HCT116 (cell line): Measurements from ENCODE around the gene ZNF91. TPM values are rescaled to one million over a fixed set of nuclear protein-coding genes. Genes with fewer than 3 reads are reported as not detected.
"Not testable (repeated sequence)": the region's sequence is repeated elsewhere in the genome, so short reads cannot be mapped to it uniquely, and the experiment has no call there.

ENCODE experiments used
- ATAC-seq: fragments of 200-7000 bp; cut with Tn5 transposase; 2 replicates; pipeline ENCODE4 v1.9.1; 2020; ENCODE audit warnings: mild to moderate bottlenecking, moderate library complexity
- BruUV-seq: library from RNA; stranded (reverse); fragments of 400-500 nt; replicated peaks from 2 replicates; lab custom pipeline; 2021; lab: Mats Ljungman, UMichigan
- CTCF ChIA-PET: fragments of 300-600 bp; sonication (Branson Sonifier 250); formaldehyde crosslinking; loops from one replicate; lab custom pipeline; 2021; ENCODE audit warnings: antibody characterized with exemption; lab: Charles Lee
- POLR2A ChIA-PET: fragments of 300-600, 350-600 bp; sonication (Branson Sonifier 250); formaldehyde crosslinking; loops from one replicate; lab custom pipeline; 2021; ENCODE audit warnings: antibody characterized with exemption; lab: Charles Lee
- RAD21 ChIA-PET, 2 experiments: fragments of 300-600 bp; sonication (Branson Sonifier 250); formaldehyde crosslinking; loops; one replicate each; lab custom pipeline; 2023; ENCODE audit warnings: low total read pairs in 2 of 2; ENCODE audit not compliant: uncharacterized antibody in 2 of 2, unreplicated experiment in 2 of 2, low non-redundant PET in 1 of 2; lab: Charles Lee
- DNase-seq: peaks from one replicate; pipeline ENCODE4 v3.0.0-alpha.2; 2010; ENCODE audit warnings: low read depth, low spot score
- H2AFZ ChIP-seq: fragments of 200-600 bp; shearing (Covaris generic), sonication (generic); 2 replicates; pipeline ENCODE4 v1.6.1; 2017; ENCODE audit warnings: low read depth, mixed run types, mixed read lengths, antibody characterized with exemption, low read length; ENCODE audit not compliant: poor library complexity, severe bottlenecking
- H3K27ac ChIP-seq: 2 replicates; pipeline ENCODE4 v1.5.1; 2012; ENCODE audit warnings: low read depth, low read length
- H3K27me3 ChIP-seq: fragments of 200-600 bp; sonication (generic); 2 replicates; pipeline ENCODE4 v1.6.1; 2016; ENCODE audit warnings: mixed run types, low read length, mixed read lengths; ENCODE audit not compliant: insufficient read depth
- H3K36me3 ChIP-seq, 2 experiments: fragments of 200-500 bp in 1 of 2; fragments of 200-600 bp in 1 of 2; sonication (Bioruptor generic) in 1 of 2; sonication (generic) in 1 of 2; 2 replicates each; pipeline versions ENCODE4 v1.5.1 to v1.6.1; 2014 to 2016; ENCODE audit warnings: low read length in 2 of 2, inconsistent platforms in 1 of 2, mixed read lengths in 1 of 2, mixed run types in 1 of 2; ENCODE audit not compliant: insufficient read depth in 2 of 2, control insufficient read depth in 1 of 2
- H3K4me1 ChIP-seq, 2 experiments: fragments of 200-600 bp in 1 of 2; sonication (generic) in 1 of 2; 2 replicates each; pipeline versions ENCODE4 v1.5.1 to v1.6.1; 2012 to 2017; ENCODE audit warnings: low read length in 2 of 2, inconsistent platforms in 1 of 2, mild to moderate bottlenecking in 1 of 2, mixed read lengths in 1 of 2, mixed run types in 1 of 2, moderate library complexity in 1 of 2; ENCODE audit not compliant: insufficient read depth in 2 of 2, control insufficient read depth in 1 of 2
- H3K4me2 ChIP-seq: fragments of 200-600 bp; sonication (generic); 2 replicates; pipeline ENCODE4 v1.6.1; 2017; ENCODE audit warnings: mixed run types, low read length, mixed read lengths
- H3K4me3 ChIP-seq, 2 experiments: fragments of 200-600 bp in 1 of 2; sonication (generic) in 1 of 2; replicated peaks in 1 of 2; 2 replicates each; pipeline ENCODE4 v1.5.1; 2011 to 2016; ENCODE audit warnings: low read length in 2 of 2, control low read depth in 1 of 2, low read depth in 1 of 2, mild to moderate bottlenecking in 1 of 2, mixed read lengths in 1 of 2, mixed run types in 1 of 2
- H3K79me2 ChIP-seq: fragments of 200-600 bp; sonication (generic); 2 replicates; pipeline ENCODE4 v1.6.1; 2017; ENCODE audit warnings: mild to moderate bottlenecking, mixed run types, low read length, moderate library complexity, mixed read lengths; ENCODE audit not compliant: insufficient read depth
- H3K9ac ChIP-seq: fragments of 200-600 bp; sonication (generic); 2 replicates; pipeline ENCODE4 v1.6.1; 2016; ENCODE audit warnings: low read length, mixed read lengths
- H3K9me2 ChIP-seq: fragments of 200-600 bp; sonication (generic), shearing (Covaris generic); 2 replicates; pipeline ENCODE4 v1.6.1; 2017; ENCODE audit warnings: mixed run types, mild to moderate bottlenecking, moderate library complexity; ENCODE audit not compliant: insufficient read depth
- H3K9me3 ChIP-seq, 2 experiments: fragments of 200-500 bp in 1 of 2; fragments of 200-600 bp in 1 of 2; sonication (Bioruptor generic) in 1 of 2; sonication (generic) in 1 of 2; 2 replicates each; pipeline ENCODE4 v1.6.1; 2014 to 2017; ENCODE audit warnings: low read length in 2 of 2, mixed read lengths in 2 of 2, inconsistent platforms in 1 of 2, low read depth in 1 of 2, mild to moderate bottlenecking in 1 of 2, mixed run types in 1 of 2, moderate library complexity in 1 of 2; ENCODE audit not compliant: control insufficient read depth in 1 of 2, insufficient read depth in 1 of 2
- H4K20me1 ChIP-seq: fragments of 200-600 bp; sonication (generic), shearing (Covaris generic); 2 replicates; pipeline ENCODE4 v1.6.1; 2017; ENCODE audit warnings: mixed run types, mild to moderate bottlenecking, moderate library complexity; ENCODE audit not compliant: insufficient read depth
- CBX3 ChIP-seq: IDR thresholded peaks from 2 replicates; pipeline ENCODE4 v1.6.1; 2012; ENCODE audit warnings: low read depth
- EGR1 ChIP-seq: IDR thresholded peaks from 2 replicates; pipeline ENCODE4 v1.6.1; 2012; ENCODE audit warnings: low read depth
- EZH2phosphoT487 ChIP-seq: fragments of 200-600 bp; IDR thresholded peaks from 2 replicates; pipeline ENCODE4 v1.6.1; 2018; ENCODE audit warnings: antibody characterized with exemption, borderline replicate concordance
- MAX ChIP-seq: IDR thresholded peaks from 2 replicates; pipeline ENCODE4 v1.6.1; 2012
- ZNF274 ChIP-seq: fragments of 200-500 bp; sonication (Bioruptor generic); IDR thresholded peaks from 2 replicates; pipeline ENCODE4 v1.6.1; 2014; ENCODE audit warnings: mild to moderate bottlenecking, low read depth, low read length, inconsistent platforms
- intact Hi-C: fragments of 100-400 bp; cut with micrococcal nuclease; formaldehyde crosslinking; loops from 2 replicates; pipeline ENCODE4 v1.10.0; 2022
- total RNA-seq: library from RNA; stranded (reverse); gene quantifications from one replicate; pipeline ENCODE4 v1.2.1, GENCODE V29; 2021; ENCODE audit not compliant: unreplicated experiment

ZNF91 gene
- total RNA-seq, 1 experiment from 2014 or later, result 12.3 TPM

DNA sequence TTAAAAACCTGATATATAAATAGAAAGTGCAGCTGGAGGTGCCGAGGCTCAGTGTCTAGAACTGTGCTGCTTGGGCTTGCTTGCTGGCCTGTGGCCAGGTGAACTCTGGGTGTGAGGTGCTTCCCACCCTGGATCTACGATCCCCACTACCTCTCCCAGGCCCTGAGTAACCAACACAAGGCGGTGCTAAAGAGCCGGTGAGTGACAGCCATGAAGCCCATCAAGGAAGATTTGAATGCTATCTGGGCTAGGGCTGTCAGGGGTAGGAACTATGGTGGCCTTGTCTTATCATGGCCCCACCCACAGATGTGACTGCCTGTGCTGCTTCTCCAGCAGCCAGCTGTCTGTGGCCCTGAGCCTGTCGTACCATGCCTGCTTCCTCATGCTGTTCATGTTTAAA, 25.6 kb upstream of the ZNF91 start:
- no peak for ATAC-seq
- Histone ChIP-seq H3K4me3 (no peak overlapping the region), H3K9ac (no peak overlapping the region), H3K27me3 (no peaks in the 10 kb centered on the region), H3K4me2 (no peak overlapping the region), H3K79me2 (no peaks in the 10 kb centered on the region)
- CTCF ChIA-PET, result no interaction called here
- TF ChIP-seq CBX3, result no peak
- no peak for TF ChIP-seq MAX
- TF ChIP-seq ZNF274, result no peak
- no peak for TF ChIP-seq EZH2phosphoT487
- no peak for TF ChIP-seq EGR1
- TF ChIP-seq, all 23 proteins: peak for 0
- H3K36me3 ChIP-seq, result no peaks in the 10 kb centered on the region
- intact Hi-C loops, result no loop called here
- H3K9me3 ChIP-seq, result peaks cover 0 to 14% of the 10 kb centered on the region in 2 experiments; a peak in 1 of 4 replicates
- no peaks in the 10 kb centered on the region for H3K4me1 ChIP-seq
- no TSS peak for BruUV-seq
- ChIA-PET RAD21 (no interaction called here), POLR2A (no interaction called here)
- H4K20me1 ChIP-seq, result no peaks in the 10 kb centered on the region
- H3K27ac ChIP-seq, result no peak overlapping the region
- DNase-seq, result no peak
- H2AFZ ChIP-seq, result no peak overlapping the region
- H3K9me2 ChIP-seq, result no peaks in the 10 kb centered on the region

GRCh38 chr19:23419261-23419660, 24.0 kb upstream of the ZNF91 start:
- BruUV-seq, RAD21 ChIA-PET: not testable (repeated sequence)

More at GRCh38 chr19:23419261-23419660, 24.0 kb upstream of the ZNF91 start:
- H3K4me1 ChIP-seq, POLR2A ChIA-PET, H3K9ac ChIP-seq, H3K27me3 ChIP-seq, DNase-seq, H3K9me3 ChIP-seq, H3K27ac ChIP-seq, H4K20me1 ChIP-seq, ATAC-seq, H3K79me2 ChIP-seq, intact Hi-C loops, H3K4me3 ChIP-seq, CTCF ChIA-PET, H3K4me2 ChIP-seq, H2AFZ ChIP-seq, H3K36me3 ChIP-seq, H3K9me2 ChIP-seq: not testable (repeated sequence)
